Inflammatory macrophage treated with lipopolysaccharide for 4 hours (primary cell): ENCODE results near the gene SMS.

Experiments
- DNase-seq: peaks from one replicate; pipeline ENCODE4 v3.0.0-alpha.2; 2020

SMS gene

DNA sequence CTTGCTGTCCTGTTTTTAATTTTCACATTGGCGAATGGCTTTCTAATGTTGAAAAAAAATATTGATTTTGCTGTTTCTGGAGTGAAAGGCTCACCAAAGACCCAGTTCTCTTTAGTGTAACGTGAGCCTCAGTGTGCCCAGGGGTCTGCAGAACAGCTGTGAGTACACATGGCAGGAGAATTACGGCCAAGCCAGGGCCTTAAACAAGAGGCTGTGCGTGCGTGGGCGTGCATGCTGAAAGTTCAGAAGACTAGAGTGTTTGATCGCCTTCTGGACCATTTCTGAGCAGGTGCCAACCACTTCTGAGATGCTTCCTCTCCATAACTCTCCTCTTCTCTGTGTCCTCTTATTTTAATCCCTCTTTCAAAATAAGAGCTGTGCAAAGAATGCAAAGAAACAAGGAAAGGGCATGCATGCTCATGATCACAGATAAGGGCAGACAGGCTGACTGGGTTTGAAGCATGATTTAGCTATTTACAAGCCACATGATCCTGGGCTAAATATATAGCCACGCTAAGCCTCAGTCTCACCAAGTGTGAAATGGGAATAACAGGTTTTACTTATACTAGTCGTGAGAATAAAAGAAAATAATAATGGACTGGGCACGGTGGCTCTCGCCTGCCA lies 101.5 kb downstream of the SMS start:
- no peak for DNase-seq

- DNase-seq: no peak
These were observed 103.4 kb downstream of the SMS start for GRCh38 chrX:22043872-22044271.
